WTC11 (cell line): ENCODE data around the gene PCSK1N. TPM values are rescaled to one million over a fixed set of nuclear protein-coding genes. Genes with fewer than 3 reads are reported as not detected.
A peak's percentile ranks its signal among the peaks of the same experiment; 100 is the strongest.

Experiments used
- ATAC-seq: fragments of 200-7000 bp; cut with Tn5 transposase; 2 replicates; pipeline ENCODE4 v1.10.0; 2021; ENCODE audit warnings: mild to moderate bottlenecking, moderate library complexity
- CTCF ChIA-PET: fragments of 300-600 bp; sonication (Branson Sonifier 250); formaldehyde crosslinking; loops from one replicate; lab custom pipeline; 2021; ENCODE audit warnings: antibody characterized with exemption; lab: Charles Lee
- POLR2A ChIA-PET: fragments of 350-600 bp; sonication (Branson Sonifier 250); formaldehyde crosslinking; loops from one replicate; lab custom pipeline; 2021; ENCODE audit warnings: antibody characterized with exemption; lab: Charles Lee
- DNase-seq: peaks from one replicate; pipeline ENCODE4 v3.0.0; 2021; ENCODE audit warnings: low spot score
- H3K27ac Mint-ChIP-seq: 2 replicates; pipeline ENCODE4 v1.8.0; 2021; ENCODE audit warnings: mixed read lengths
- H3K27me3 Mint-ChIP-seq: 2 replicates; pipeline ENCODE4 v1.8.0; 2021; ENCODE audit warnings: low read depth, mild to moderate bottlenecking, moderate library complexity, mixed read lengths
- H3K36me3 Mint-ChIP-seq: 2 replicates; pipeline ENCODE4 v1.8.0; 2021; ENCODE audit warnings: mixed read lengths
- H3K4me1 Mint-ChIP-seq: 2 replicates; pipeline ENCODE4 v1.8.0; 2022; ENCODE audit warnings: mixed read lengths
- H3K4me3 Mint-ChIP-seq: 2 replicates; pipeline ENCODE4 v1.8.0; 2021; ENCODE audit warnings: mild to moderate bottlenecking, moderate library complexity, mixed read lengths
- H3K9me3 Mint-ChIP-seq: 2 replicates; pipeline ENCODE4 v1.8.0; 2021; ENCODE audit warnings: mixed read lengths
- CBFB ChIP-seq: sonication (generic); formaldehyde crosslinking; IDR thresholded peaks from 2 replicates; pipeline ENCODE4 v1.8.1; 2022; ENCODE audit warnings: mild to moderate bottlenecking, low read depth, missing genetic modification reagents
- CREM ChIP-seq: sonication (generic); formaldehyde crosslinking; IDR thresholded peaks from 2 replicates; pipeline ENCODE4 v1.8.1; 2022; ENCODE audit warnings: mild to moderate bottlenecking, missing genetic modification reagents, moderate library complexity
- ELF4 ChIP-seq: sonication (generic); formaldehyde crosslinking; IDR thresholded peaks from 2 replicates; pipeline ENCODE4 v1.8.1; 2022; ENCODE audit warnings: low read depth, mild to moderate bottlenecking, moderate library complexity, missing genetic modification reagents
- GTF2I ChIP-seq: fragments of 250-450 bp; sonication (Bioruptor Pico); conservative IDR thresholded peaks from 2 replicates; pipeline ENCODE4 v1.4.0; 2021; ENCODE audit warnings: mild to moderate bottlenecking
- MYBL2 ChIP-seq: sonication (generic); formaldehyde crosslinking; IDR thresholded peaks from 2 replicates; pipeline ENCODE4 v1.8.1; 2023; ENCODE audit warnings: mild to moderate bottlenecking, moderate library complexity, missing genetic modification reagents
- NFATC4 ChIP-seq: fragments of 250-450 bp; sonication (Bioruptor Pico); IDR thresholded peaks from 2 replicates; pipeline ENCODE4 v1.9.0; 2021; ENCODE audit warnings: mild to moderate bottlenecking
- NFYB ChIP-seq: sonication (generic); formaldehyde crosslinking; conservative IDR thresholded peaks from 2 replicates; pipeline ENCODE4 v1.8.0; 2022; ENCODE audit warnings: low read depth, missing genetic modification reagents
- OVOL2 ChIP-seq: fragments of 250-450 bp; sonication (Bioruptor Pico); IDR thresholded peaks from 2 replicates; pipeline ENCODE4 v1.9.0; 2021; ENCODE audit warnings: mild to moderate bottlenecking, borderline replicate concordance
- TP53 ChIP-seq: sonication (generic); formaldehyde crosslinking; IDR thresholded peaks from 2 replicates; pipeline ENCODE4 v1.8.1; 2023; ENCODE audit warnings: mild to moderate bottlenecking, missing genetic modification reagents
- ZNF138 ChIP-seq: sonication (generic); formaldehyde crosslinking; conservative IDR thresholded peaks from 2 replicates; pipeline ENCODE4 v1.8.1; 2022; ENCODE audit warnings: mild to moderate bottlenecking, moderate library complexity, missing genetic modification reagents
- ZNF232 ChIP-seq: sonication (generic); formaldehyde crosslinking; IDR thresholded peaks from 2 replicates; pipeline ENCODE4 v1.8.0; 2022; ENCODE audit warnings: mild to moderate bottlenecking, missing genetic modification reagents
- ZNF396 ChIP-seq: fragments of 250-450 bp; sonication (Bioruptor Pico); IDR thresholded peaks from 2 replicates; pipeline ENCODE4 v1.8.0; 2021; ENCODE audit warnings: mild to moderate bottlenecking, moderate library complexity, borderline replicate concordance
- ZNF416 ChIP-seq: fragments of 250-450 bp; sonication (Bioruptor Pico); IDR thresholded peaks from 2 replicates; pipeline ENCODE4 v1.9.0; 2021; ENCODE audit warnings: mild to moderate bottlenecking, inconsistent platforms
- total RNA-seq: library from RNA; stranded (reverse); gene quantifications from 3 replicates; pipeline ENCODE4 v1.2.3, GENCODE V29; 2021
- TF ChIP-seq, protein P1 (sequence below): sonication (generic); formaldehyde crosslinking; IDR thresholded peaks from 2 replicates; pipeline ENCODE4 v1.8.0; 2022; ENCODE audit warnings: missing genetic modification reagents
- TF ChIP-seq, protein P2 (sequence below): fragments of 250-450 bp; sonication (Bioruptor Pico); IDR thresholded peaks from 2 replicates; pipeline ENCODE4 v1.9.0; 2021; ENCODE audit warnings: mild to moderate bottlenecking
- TF ChIP-seq, protein P3 (sequence below): fragments of 250-450 bp; sonication (Bioruptor Pico); IDR thresholded peaks from 2 replicates; pipeline ENCODE4 v1.9.0; 2021; ENCODE audit warnings: mild to moderate bottlenecking, borderline replicate concordance
- TF ChIP-seq, protein P4 (sequence below): sonication (generic); formaldehyde crosslinking; IDR thresholded peaks from 2 replicates; pipeline ENCODE4 v1.8.1; 2022; ENCODE audit warnings: low read depth, mild to moderate bottlenecking, moderate library complexity, missing genetic modification reagents, borderline replicate concordance
- TF ChIP-seq, protein P5 (sequence below): sonication (generic); formaldehyde crosslinking; IDR thresholded peaks from 2 replicates; pipeline ENCODE4 v1.8.0; 2023; ENCODE audit warnings: mild to moderate bottlenecking, missing genetic modification reagents

The PCSK1N gene
- total RNA-seq, 1 experiment from 2014 or later: 7.5 TPM

DNA sequence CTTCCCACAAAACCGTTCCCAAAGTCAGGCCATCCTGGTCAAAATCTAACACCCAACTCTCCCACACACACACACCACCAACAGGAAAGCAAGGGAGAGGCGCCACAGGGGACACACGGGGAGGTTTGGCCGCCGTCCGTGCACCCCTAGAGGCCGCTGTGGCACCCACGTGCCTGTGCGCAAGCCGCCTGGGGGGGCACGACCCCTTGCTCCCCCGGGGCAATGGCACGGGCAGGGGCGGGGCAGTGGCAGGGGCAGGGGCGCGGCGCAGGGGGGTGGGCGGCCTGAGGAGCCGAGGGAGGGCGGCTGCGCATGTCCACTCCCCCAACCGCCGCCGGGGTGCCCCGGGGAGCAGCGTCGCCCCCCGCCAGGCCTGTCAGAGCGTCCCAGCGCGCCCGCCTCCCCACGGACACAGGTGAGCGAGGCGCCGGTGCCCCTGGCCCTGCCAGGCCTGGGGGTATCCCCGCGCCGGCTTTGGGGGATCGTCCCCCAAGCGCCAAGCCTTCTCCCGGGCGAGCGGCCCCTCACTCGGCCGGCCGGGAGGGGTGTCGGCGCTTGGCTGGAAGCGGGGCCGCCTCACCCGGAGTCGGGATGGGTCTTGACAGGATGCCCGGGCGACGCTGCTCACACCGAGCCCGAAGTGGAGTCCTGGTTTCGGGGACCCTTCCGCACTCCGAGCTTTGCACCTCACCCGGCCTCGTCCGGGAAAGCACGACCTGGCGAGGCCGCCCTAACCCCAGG is 9.1 kb downstream of the PCSK1N start, which contains the start of gene ERAS:
Gene ERAS (plus strand): TSS at position 379 of the 741 bp plus-strand sequence. CDS start 2,611 bp downstream, outside the sequence.
- ATAC-seq (no peak), DNase-seq (no peak)
- POLR2A ChIA-PET: no interaction called here
- Mint-ChIP-seq H3K9me3 (no peaks in the 10 kb centered on the region), H3K27me3 (peaks cover 17% of the 10 kb centered on the region), H3K4me1 (peaks cover 15% of the 10 kb centered on the region), H3K27ac (no peak within 1 kb of the TSS), H3K4me3 (peak within 1 kb of the TSS; percentile 56), H3K36me3 (peaks cover 9% of the 10 kb centered on the region)
- TF ChIP-seq MYBL2 (no peak), TP53 (CRISPR knock-in tag) (no peak), OVOL2 (no peak)
- TF ChIP-seq, protein P1, sequence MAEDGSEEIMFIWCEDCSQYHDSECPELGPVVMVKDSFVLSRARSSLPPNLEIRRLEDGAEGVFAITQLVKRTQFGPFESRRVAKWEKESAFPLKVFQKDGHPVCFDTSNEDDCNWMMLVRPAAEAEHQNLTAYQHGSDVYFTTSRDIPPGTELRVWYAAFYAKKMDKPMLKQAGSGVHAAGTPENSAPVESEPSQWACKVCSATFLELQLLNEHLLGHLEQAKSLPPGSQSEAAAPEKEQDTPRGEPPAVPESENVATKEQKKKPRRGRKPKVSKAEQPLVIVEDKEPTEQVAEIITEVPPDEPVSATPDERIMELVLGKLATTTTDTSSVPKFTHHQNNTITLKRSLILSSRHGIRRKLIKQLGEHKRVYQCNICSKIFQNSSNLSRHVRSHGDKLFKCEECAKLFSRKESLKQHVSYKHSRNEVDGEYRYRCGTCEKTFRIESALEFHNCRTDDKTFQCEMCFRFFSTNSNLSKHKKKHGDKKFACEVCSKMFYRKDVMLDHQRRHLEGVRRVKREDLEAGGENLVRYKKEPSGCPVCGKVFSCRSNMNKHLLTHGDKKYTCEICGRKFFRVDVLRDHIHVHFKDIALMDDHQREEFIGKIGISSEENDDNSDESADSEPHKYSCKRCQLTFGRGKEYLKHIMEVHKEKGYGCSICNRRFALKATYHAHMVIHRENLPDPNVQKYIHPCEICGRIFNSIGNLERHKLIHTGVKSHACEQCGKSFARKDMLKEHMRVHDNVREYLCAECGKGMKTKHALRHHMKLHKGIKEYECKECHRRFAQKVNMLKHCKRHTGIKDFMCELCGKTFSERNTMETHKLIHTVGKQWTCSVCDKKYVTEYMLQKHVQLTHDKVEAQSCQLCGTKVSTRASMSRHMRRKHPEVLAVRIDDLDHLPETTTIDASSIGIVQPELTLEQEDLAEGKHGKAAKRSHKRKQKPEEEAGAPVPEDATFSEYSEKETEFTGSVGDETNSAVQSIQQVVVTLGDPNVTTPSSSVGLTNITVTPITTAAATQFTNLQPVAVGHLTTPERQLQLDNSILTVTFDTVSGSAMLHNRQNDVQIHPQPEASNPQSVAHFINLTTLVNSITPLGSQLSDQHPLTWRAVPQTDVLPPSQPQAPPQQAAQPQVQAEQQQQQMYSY: peak; percentile 76
- CTCF ChIA-PET: no interaction called here

DNA sequence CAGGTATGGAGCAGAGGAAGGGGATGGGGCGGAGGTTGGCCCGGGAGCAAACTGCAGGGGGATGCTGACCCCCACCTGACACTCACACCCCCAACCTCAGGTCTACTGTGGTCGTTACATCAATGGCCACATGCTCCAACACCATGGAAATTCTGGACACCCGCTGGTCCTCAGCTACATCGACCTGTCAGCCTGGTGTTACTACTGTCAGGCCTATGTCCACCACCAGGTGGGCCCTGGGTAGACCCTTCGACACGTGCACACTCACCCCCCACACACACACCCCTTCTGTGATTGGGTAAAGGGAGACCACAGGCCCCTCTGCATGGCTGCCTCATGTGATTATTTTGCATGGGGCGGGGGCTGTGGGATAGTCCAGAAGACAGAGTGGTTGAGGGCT is 11.3 kb downstream of the PCSK1N start:
- DNase-seq (no peak), ATAC-seq (no peak)
- no peak overlapping the region for H3K27ac Mint-ChIP-seq
- H3K36me3 Mint-ChIP-seq: peaks cover 9% of the 10 kb centered on the region
- ChIA-PET CTCF (no interaction called here), POLR2A (no interaction called here)
- H3K27me3 Mint-ChIP-seq: no peaks in the 10 kb centered on the region
- no peak overlapping the region for H3K4me3 Mint-ChIP-seq
- no peaks in the 10 kb centered on the region for H3K9me3 Mint-ChIP-seq
- TF ChIP-seq NFATC4 (CRISPR knock-in tag): no peak
- TF ChIP-seq, protein P2, sequence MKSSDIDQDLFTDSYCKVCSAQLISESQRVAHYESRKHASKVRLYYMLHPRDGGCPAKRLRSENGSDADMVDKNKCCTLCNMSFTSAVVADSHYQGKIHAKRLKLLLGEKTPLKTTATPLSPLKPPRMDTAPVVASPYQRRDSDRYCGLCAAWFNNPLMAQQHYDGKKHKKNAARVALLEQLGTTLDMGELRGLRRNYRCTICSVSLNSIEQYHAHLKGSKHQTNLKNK (CRISPR knock-in tag): no peak
- TF ChIP-seq ZNF138: no peak
- no peak for TF ChIP-seq ZNF416 (CRISPR knock-in tag)
- TF ChIP-seq NFYB (CRISPR knock-in tag): no peak
- TF ChIP-seq, protein P3, sequence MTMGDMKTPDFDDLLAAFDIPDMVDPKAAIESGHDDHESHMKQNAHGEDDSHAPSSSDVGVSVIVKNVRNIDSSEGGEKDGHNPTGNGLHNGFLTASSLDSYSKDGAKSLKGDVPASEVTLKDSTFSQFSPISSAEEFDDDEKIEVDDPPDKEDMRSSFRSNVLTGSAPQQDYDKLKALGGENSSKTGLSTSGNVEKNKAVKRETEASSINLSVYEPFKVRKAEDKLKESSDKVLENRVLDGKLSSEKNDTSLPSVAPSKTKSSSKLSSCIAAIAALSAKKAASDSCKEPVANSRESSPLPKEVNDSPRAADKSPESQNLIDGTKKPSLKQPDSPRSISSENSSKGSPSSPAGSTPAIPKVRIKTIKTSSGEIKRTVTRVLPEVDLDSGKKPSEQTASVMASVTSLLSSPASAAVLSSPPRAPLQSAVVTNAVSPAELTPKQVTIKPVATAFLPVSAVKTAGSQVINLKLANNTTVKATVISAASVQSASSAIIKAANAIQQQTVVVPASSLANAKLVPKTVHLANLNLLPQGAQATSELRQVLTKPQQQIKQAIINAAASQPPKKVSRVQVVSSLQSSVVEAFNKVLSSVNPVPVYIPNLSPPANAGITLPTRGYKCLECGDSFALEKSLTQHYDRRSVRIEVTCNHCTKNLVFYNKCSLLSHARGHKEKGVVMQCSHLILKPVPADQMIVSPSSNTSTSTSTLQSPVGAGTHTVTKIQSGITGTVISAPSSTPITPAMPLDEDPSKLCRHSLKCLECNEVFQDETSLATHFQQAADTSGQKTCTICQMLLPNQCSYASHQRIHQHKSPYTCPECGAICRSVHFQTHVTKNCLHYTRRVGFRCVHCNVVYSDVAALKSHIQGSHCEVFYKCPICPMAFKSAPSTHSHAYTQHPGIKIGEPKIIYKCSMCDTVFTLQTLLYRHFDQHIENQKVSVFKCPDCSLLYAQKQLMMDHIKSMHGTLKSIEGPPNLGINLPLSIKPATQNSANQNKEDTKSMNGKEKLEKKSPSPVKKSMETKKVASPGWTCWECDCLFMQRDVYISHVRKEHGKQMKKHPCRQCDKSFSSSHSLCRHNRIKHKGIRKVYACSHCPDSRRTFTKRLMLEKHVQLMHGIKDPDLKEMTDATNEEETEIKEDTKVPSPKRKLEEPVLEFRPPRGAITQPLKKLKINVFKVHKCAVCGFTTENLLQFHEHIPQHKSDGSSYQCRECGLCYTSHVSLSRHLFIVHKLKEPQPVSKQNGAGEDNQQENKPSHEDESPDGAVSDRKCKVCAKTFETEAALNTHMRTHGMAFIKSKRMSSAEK (CRISPR knock-in tag): no peak
- TF ChIP-seq CBFB: no peak
- TF ChIP-seq ZNF396: no peak
- no peak for TF ChIP-seq GTF2I
- peaks cover 11% of the 10 kb centered on the region for H3K4me1 Mint-ChIP-seq

DNA sequence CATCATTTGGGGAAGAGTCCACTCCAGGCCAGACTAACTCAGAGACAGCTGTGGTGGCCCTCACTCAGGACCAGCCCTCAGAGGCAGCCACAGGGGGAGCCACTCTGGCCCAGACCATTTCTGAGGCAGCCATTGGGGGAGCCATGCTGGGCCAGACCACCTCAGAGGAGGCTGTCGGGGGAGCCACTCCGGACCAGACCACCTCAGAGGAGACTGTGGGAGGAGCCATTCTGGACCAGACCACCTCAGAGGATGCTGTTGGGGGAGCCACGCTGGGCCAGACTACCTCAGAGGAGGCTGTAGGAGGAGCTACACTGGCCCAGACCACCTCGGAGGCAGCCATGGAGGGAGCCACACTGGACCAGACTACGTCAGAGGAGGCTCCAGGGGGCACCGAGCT is 12.4 kb downstream of the PCSK1N start:
- POLR2A ChIA-PET: interaction anchor here (0.5 kb wide), 1 partner anchor 276 kb away, joined by 3 read pairs; no protein-coding TSS in a partner anchor
- Mint-ChIP-seq H3K4me1 (peaks cover 6% of the 10 kb centered on the region), H3K27me3 (no peaks in the 10 kb centered on the region), H3K4me3 (no peak overlapping the region), H3K36me3 (peaks cover 9% of the 10 kb centered on the region), H3K9me3 (no peaks in the 10 kb centered on the region), H3K27ac (no peak overlapping the region)
- CTCF ChIA-PET: interaction anchor here (0.6 to 0.9 kb wide), 2 partner anchors 9 to 175 kb away, joined by 3 read pairs; no protein-coding TSS in a partner anchor
- peak; percentile 63 for ATAC-seq
- no peak for TF ChIP-seq CREM (CRISPR knock-in tag)
- TF ChIP-seq NFYB (CRISPR knock-in tag): no peak
- no peak for TF ChIP-seq ELF4 (CRISPR knock-in tag)
- TF ChIP-seq, protein P4, sequence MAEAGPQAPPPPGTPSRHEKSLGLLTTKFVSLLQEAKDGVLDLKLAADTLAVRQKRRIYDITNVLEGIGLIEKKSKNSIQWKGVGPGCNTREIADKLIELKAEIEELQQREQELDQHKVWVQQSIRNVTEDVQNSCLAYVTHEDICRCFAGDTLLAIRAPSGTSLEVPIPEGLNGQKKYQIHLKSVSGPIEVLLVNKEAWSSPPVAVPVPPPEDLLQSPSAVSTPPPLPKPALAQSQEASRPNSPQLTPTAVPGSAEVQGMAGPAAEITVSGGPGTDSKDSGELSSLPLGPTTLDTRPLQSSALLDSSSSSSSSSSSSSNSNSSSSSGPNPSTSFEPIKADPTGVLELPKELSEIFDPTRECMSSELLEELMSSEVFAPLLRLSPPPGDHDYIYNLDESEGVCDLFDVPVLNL (CRISPR knock-in tag): no peak
- TF ChIP-seq, protein P5, sequence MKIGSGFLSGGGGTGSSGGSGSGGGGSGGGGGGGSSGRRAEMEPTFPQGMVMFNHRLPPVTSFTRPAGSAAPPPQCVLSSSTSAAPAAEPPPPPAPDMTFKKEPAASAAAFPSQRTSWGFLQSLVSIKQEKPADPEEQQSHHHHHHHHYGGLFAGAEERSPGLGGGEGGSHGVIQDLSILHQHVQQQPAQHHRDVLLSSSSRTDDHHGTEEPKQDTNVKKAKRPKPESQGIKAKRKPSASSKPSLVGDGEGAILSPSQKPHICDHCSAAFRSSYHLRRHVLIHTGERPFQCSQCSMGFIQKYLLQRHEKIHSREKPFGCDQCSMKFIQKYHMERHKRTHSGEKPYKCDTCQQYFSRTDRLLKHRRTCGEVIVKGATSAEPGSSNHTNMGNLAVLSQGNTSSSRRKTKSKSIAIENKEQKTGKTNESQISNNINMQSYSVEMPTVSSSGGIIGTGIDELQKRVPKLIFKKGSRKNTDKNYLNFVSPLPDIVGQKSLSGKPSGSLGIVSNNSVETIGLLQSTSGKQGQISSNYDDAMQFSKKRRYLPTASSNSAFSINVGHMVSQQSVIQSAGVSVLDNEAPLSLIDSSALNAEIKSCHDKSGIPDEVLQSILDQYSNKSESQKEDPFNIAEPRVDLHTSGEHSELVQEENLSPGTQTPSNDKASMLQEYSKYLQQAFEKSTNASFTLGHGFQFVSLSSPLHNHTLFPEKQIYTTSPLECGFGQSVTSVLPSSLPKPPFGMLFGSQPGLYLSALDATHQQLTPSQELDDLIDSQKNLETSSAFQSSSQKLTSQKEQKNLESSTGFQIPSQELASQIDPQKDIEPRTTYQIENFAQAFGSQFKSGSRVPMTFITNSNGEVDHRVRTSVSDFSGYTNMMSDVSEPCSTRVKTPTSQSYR (CRISPR knock-in tag): no peak
- TF ChIP-seq ZNF232 (CRISPR knock-in tag): no peak
- DNase-seq: peak; percentile 18
